ENCODE data around the gene RND2. TPM values are rescaled to one million over a fixed set of nuclear protein-coding genes. Genes with fewer than 3 reads are reported as not detected.
A peak's percentile ranks its signal among the peaks of the same experiment; 100 is the strongest.

Gene RND2
- total and polyA plus RNA-seq, 2 donors (not counting 1 experiment from before 2014, with no cell fraction given) = 0.24 to 0.44 TPM

DNA sequence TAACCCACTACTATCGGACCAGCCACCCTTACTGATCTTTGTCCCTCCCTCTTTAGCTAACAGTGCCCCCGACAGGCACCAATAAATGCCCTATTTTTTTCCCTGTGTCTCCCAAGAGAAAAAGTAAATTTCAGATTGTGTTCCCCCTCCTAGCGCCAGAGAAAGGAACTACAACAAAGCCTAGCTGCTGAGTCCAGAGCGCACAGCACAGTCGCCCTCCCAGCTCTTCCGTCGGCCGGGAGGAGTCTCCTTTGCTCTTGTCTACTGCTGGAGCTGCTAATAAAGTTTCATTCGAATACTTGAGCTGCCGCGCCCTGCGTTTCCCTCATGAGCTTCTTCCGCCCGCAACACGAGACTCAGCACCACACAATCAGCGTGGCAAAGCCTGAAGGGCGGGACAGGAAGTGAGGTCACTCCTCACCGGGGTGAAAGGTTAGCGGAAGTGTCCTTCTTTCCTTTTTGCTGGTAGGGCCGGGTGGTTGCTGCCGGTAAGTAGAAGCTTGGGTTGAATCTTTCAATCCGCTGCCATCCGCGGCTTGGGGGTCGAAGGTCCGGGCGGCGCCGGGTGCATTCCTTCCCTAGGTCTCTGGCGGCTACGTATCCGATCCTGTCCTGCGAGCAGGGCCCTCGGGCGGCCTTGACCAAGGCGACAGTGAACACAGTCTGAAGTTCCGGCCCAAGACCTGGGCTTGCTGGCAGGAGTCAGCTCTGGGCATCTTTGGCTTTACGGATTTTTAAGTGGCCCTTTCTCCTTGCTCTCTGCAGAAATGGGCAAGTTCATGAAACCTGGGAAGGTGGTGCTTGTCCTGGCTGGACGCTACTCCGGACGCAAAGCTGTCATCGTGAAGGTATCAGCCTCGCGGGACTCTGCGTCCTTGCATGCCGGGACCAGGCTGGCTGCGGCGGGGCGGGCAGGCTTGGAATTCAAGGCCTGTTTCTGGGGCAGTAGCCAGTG, 26.8 kb upstream of the RND2 start, which contains the start of gene RPL27:
Gene RPL27, plus strand, starts transcription at position 436 of the 955 bp plus-strand sequence. Its CDS starts 332 bp downstream, at position 768.
- Histone ChIP-seq H3K27me3 (replicated peaks in 1 of 4; ENCODE audit: control extremely low read depth in 1 of 4, control insufficient read depth in 3 of 4, insufficient read depth in 4 of 4, low read length in 3 of 4) (no peaks in the 10 kb centered on the region), H3K9ac (ENCODE audit: low read length) (peak within 1 kb of the TSS; percentile 98), H3K79me2 (ENCODE audit: control insufficient read depth, insufficient read depth, low read length) (peaks cover 17% of the 10 kb centered on the region), H3K27ac (ENCODE audit: low read length in 2 of 2) (peak within 1 kb of the TSS; percentile 89 to 96), H3K36me3 (replicated peaks in 1 of 2; ENCODE audit: control extremely low read depth in 1 of 2, control insufficient read depth in 1 of 2, extremely low read depth in 1 of 2, insufficient read depth in 2 of 2, low read length in 1 of 2) (peaks cover 2 to 37% of the 10 kb centered on the region in 2 experiments), H3K9me3 (ENCODE audit: control extremely low read depth in 1 of 3, control insufficient read depth in 2 of 3, insufficient read depth in 1 of 3, low read length in 2 of 3) (no peaks in the 10 kb centered on the region), H2AFZ (ENCODE audit: insufficient read depth, low read depth, low read length, poor library complexity, severe bottlenecking) (peak within 1 kb of the TSS; percentile 83), H3K4me1 (ENCODE audit: control insufficient read depth in 2 of 2, insufficient read depth in 2 of 2, low read length in 2 of 2) (peaks cover 20 to 22% of the 10 kb centered on the region in 2 donors), H3K4me3 (ENCODE audit: control extremely low read depth in 1 of 5, extremely low read depth in 1 of 5, insufficient read depth in 1 of 5, low read depth in 2 of 5, low read length in 4 of 5) (peak within 1 kb of the TSS; percentile 70 to 94 (median 84)), H4K20me1 (ENCODE audit: control insufficient read depth, insufficient read depth, low read length, poor library complexity, severe bottlenecking) (peaks cover 16% of the 10 kb centered on the region), H3K4me2 (replicated peaks; ENCODE audit: low read depth, low read length, poor library complexity, severe bottlenecking) (peak within 1 kb of the TSS; percentile 77)
- TF ChIP-seq EZH2 (IDR thresholded peaks at IDR 0.05; ENCODE audit: borderline replicate concordance, insufficient read depth, low read depth, low read length, poor library complexity, severe bottlenecking) (no peak), CTCF (IDR thresholded peaks at IDR 0.05) (peak; percentile 89)
- ChIA-PET POLR2A (interaction anchor here (0.6 to 2.3 kb wide), 24 partner anchors 9 to 486 kb away, joined by 3 to 24 read pairs (median 6); partner anchors contain the start of genes AARSD1, BRCA1, DHX8 and IFI35), CTCF (interaction anchor here (0.6 to 3.8 kb wide), 36 partner anchors 8 to 549 kb away, joined by 3 to 54 read pairs (median 4); partner anchors contain the start of genes AARSD1, AOC2, BECN1 and DHX8)
- Mint-ChIP-seq H3K27ac (peak within 1 kb of the TSS; percentile 88), H3K4me3 (peak within 1 kb of the TSS; percentile 96), H3K27me3 (no peaks in the 10 kb centered on the region), H3K9me3 (ENCODE audit: insufficient read depth) (no peaks in the 10 kb centered on the region), H3K4me1 (peaks cover 37% of the 10 kb centered on the region)
- intact Hi-C loops (cut with micrococcal nuclease) = loop anchor here (1.0 to 10.0 kb wide), 15 partner anchors 8 to 611 kb away; partner anchors contain the start of genes AARSD1, BRCA1, DHX8 and IFI35
- ATAC-seq (ENCODE audit: low read depth) (peak; percentile 94), DNase-seq (peak; percentile 99)
- WGBS (ENCODE audit: insufficient coverage) = under 1% methylated on average over 47 of the region's 49 CpGs

Measured in B cell (primary cell).